Tongue (tissue), 2 donors: ENCODE data around the gene MKNK2. TPM values are rescaled to one million over a fixed set of nuclear protein-coding genes. Genes with fewer than 3 reads are reported as not detected.
A peak's percentile ranks its signal among the peaks of the same experiment; 100 is the strongest.

ENCODE experiments used
- DNase-seq: peaks from one replicate; pipeline ENCODE4 v3.0.0-alpha.2; 2015
- total RNA-seq: library from RNA; depleted of rRNA; stranded (reverse); fragments of >200 nt; gene quantifications from one replicate; pipeline ENCODE4 v1.2.3, GENCODE V29; 2014

MKNK2 gene
- total RNA-seq, 1 donor from 2014 or later, result 115 TPM

DNA sequence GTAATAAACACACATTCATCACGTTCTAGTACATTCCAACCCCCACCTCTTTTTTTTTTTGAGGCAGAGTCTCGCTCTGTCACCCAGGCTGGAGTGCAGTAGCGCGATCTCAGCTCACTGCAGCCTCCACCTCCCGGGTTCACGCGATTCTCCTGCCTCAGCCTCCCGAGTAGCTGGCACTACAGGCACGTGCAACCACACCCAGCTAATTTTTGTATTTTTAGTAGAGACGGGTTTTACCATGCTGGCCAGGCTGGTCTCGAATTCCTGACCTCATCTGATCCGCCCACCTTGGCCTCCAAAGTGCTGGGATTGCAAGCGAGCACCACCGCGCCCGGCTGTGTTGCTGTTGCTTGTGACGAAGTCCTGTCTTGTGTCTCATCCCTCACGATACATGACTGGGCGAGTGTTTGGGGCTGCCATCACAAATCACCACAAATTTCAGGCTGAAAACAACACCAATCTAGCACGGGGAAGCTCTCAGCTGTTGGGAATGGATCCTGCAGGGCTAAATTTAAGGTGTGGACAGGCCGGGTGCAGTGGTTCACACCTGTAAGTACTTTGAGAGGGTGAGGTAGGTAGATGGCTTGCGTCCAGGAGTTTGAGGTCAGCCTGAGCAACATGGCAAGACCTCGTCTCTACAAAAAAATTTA is 29.4 kb upstream of the MKNK2 start:
- DNase-seq, result no peak

DNA sequence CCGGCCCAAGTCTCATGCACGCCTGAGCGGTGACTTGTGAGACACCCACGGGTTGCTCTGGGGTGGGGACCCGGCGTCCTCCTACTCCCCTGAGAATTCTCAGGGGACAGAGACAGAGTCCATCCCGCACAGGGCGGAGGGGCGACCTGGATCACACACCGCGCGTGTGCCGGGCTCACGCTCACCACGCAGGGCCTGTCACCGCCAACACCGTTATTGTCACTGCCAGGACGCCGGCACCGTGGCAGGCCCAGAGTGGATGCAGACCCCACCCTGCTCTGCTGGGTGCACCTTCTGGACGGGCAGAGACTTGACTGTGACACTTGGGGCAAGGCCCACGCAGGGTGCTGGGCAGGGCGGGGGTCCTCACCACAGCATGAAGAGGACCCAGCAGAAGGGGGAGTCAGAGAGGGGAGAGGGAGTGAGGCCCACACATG is 28.8 kb upstream of the MKNK2 start:
- DNase-seq, result no peak

DNA sequence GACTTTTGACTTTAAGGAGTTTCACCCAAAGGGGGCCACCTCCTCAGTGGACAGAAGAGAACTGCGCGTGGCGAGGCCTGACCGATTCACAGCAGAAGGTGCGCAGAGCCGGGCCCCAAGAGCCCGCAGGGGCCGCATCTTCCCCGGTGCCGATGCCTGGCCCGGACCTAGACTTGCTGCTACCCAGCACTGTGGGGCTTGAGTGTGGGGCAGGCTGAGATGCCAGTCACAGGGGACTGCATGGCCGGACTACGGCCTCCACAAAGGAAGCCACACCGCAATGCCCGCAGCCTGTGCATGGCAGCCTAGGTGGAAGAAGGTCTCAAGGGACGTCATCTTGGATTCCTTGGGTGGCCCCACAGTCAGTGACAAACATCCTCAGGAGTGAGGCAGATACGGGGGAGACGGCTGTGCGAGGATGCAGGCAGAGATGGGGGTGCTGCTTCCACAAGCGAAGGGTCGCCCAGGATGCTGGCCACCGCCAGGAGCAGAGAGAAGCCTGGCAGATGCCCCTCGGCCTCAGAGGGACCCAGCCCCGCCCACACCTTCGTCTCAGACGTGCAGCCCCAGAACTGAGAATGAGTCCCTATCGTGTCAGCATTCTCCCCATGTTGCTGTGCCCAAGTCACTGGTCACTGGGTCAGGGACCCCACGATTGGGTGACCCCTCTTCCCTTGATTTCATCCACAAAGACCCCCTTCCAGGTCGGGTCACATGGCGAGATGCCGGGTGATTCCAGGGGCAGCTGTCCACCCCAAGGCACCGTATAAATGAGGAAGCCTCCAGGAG is 28.2 kb upstream of the MKNK2 start:
- DNase-seq, result no peak

DNA sequence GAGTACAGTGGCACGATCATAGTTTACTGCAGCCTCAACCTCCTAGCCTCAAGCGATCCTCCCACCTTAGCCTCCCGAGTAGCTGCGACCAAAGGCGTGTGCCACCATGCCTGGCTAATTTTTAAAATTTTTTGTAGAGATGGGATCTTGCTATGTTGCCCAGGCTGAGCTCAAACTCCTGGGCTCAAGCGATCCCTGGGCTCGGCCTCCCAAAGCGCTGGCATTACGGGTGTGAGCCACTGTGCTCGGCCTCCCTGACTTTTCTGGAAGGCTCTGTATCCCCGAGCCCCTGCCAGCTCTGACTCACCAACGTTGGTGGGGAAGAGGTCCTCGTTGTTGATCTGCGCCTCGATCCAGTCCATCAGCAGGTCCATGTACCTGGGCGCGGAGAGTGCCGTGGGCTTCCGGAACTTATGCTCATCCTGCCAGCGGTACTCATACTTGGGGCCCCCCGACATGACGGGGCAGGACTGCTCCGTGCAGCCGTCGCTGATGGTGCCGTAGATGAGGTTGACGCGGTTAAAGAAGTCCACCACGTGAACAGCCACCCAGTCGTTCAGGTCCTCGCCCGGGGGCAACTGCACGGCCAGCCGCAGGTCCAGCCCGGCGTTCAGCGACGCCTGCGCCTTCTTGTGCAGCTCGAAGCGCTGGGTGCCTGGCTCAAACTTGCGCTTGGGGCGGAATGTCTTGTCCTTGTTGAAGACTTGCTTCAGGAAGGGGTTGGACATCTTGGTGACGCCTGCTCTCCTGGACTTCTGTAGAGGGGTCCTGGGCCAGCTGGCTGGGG is 27.0 kb upstream of the MKNK2 start:
- no peak for DNase-seq

DNA sequence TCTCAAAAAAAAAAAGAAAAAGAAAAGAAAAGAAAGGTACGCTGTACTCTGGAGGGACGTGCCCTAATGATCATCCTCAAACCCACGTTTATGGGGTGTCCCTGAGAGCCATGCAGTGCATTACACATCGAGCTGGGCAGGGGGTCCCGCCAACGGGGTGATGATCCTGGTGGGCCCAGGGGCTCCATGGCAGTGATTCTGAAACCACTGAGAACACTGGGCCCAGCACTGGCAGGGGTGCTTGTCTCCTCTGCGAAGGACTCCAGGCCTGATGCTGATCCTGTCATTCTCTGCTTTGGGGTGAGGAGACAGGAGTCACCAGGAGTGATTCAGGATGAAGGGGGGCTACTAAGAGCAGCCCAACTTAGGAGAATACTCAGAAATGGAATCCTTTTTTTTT is 26.4 kb upstream of the MKNK2 start:
- no peak for DNase-seq

DNA sequence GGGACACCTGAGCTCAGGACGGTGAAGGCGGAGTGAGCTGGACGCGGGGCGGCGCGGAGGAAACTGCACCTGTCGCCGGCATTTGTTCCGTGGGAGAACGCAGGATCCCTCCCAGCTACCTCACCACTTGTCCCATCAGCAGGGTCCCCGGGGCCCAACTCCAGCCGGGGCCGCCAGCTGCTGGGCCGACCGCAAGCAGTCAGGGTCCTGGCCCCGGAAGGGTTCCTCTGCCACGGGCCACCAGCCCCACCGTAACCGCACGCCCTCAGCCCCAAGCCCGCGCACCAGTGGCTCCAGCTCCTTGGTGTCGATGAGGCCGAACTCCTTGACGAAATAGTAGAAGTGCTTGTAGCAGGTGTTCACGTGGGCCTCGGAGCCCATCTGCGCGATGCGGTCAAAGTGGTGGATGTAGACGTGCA is 25.5 kb upstream of the MKNK2 start:
- DNase-seq, result no peak

DNA sequence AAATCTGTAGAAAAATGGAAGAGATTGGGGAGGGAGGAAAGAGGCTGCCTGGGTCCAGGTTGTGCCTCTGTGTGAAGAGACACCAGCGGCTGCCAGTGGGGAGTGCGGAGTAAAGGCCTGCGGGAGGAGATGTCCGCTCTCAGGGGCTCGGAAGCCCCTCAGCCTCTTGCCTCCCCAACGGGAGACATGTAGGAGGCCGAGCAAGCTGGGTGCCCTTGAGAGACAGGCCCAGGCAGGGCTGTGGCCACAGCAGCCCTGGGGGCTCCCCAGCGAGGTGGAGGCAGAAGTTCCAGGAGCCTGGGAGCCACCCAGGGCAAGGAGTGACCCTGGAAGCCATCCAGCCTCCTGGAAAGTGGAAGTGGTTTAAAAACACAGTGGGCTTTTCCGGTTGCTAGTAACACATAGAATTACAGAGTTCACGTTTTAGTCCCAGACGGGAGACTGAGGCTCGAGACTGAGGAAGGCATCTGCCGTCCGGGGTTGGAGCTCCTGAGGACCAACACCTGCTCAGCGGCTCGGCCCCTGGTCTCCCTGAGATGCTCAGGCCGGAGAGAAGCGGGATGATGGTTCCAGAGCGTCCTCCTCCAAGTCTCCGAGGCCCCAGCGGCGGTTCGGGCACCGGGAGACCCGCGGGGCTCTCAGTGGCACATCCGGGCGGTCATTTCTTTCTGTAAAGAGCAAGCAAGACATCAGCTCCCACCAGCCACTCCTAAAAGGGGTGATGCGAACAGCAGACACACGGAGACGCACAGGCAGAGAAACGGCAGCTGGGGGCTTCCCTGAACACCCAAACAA is 21.9 kb upstream of the MKNK2 start:
- no peak for DNase-seq

DNA sequence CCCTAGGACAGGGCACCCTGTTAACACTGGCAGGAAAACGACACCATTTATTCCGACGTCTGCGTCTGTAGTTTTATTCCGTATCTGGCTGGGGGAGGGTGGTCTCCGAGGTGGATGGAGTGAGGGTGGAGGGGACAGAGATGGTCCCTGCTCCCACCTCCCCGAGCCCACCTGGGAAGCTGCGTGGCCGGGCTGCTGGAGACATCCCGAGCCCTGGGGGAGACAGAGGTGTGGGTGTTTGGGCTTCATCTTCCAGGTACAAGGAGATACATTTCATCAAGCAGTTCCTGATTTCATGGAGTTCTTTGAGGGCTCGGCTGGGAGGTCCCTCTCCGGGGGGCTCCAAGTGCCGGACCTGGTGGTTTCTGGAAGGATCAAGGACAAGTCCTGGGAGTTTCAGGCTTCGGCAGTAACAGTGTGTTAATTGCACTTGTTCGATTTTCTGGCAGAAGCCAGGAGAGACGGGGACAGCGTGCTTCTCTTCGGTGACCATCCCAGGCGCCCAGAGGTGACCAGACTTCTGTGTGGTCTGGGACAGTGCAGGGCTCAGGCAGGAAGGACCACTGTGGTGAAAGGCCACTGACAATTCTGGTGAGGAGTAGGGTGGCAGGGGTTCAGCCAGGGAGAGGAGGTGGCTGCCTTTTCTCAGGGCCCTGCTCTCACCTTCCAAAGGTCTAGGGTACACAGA is 20.1 kb upstream of the MKNK2 start:
- DNase-seq, result no peak

DNA sequence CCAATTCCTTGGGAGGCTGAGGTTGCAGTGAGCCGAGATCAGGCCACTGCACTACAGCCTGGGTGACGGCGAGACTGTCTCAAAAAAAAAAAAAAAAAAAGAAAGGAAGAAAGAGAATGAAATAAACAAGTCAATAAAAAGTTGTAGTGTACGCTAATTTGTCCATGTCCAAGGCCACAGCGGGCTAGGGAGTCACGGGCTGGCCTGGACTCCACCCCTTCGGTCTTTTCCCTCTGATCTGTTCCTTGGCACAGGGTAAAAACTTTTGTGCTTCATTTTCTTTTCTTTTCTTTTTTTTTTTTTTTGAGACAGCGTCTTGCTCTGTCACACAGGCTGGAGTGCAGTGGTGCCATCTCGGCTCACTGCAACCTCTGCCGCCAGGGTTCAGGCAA is 19.4 kb upstream of the MKNK2 start:
- no peak for DNase-seq

DNA sequence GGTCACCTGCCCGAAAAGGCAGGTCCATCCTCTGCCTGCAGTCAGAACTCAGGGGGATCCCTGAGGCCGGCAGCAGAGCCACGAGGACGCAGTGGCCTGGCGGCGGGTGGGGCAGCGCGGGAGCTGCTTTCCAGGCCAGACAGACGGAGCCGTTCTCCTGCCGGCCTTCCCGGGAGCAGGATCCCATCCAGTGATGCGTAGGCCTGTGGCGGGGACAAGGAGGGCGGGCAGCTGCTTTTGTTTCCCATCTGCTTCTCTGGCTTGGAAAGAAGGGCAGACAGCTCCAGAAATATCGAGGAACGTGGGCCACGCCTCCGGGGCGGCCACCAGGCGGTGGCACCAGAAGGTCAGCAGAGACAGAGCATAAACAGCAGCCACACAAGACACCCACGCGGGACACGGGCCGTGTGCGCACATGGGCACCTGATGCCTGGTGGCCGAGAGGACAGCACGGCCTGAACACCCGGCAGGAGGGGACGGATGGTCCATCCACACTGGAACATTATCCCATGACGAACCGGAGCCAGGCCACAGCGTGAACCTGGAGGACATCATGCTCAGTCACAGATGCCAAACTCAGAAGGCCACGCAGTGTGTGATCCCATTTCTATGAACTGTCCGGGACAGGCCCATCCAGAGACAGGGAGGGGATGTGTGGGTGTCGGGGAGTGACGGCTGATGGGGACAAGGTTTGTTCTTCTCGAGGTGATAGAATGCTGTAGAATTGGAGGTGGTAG is 13.9 kb upstream of the MKNK2 start:
- DNase-seq, result peak; percentile 72

DNA sequence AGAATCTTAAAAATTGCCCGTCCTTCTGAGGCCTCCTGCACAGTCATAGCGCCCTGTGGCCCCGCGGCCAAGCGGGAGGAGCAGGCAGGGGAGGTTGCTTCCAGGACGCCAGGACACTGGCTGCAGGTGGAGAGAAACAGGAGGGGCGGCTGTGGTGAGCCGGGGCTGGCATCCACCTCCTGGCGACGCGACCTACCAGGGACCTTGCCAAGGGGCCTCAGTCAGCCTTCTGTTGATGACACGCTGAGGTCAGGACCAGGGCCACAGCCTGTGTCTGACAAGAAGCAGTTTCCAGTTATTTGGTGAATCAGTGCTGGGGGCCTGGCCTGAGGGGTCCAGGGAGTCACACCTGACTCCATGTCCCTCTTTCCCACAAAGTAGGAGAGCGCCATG is 13.3 kb upstream of the MKNK2 start:
- no peak for DNase-seq

DNA sequence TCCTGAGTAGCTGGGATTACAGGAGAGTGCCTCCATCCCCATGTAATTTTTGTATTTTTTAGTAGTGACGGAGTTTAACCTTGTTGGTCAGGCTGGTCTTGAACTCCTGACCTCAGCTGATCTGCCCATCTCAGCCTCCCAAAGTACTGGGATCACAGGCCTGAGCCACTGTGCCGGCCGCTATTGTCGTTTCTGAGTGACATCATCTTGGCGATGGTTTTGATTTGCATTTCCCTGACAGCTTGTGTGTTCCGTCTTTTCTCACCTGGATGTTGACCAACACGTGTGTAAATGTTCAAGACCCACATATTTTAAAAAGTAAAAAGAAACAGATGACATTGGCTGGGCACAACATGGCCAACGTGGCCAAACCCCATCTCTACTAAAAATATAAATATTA is 12.8 kb upstream of the MKNK2 start:
- no peak for DNase-seq

DNA sequence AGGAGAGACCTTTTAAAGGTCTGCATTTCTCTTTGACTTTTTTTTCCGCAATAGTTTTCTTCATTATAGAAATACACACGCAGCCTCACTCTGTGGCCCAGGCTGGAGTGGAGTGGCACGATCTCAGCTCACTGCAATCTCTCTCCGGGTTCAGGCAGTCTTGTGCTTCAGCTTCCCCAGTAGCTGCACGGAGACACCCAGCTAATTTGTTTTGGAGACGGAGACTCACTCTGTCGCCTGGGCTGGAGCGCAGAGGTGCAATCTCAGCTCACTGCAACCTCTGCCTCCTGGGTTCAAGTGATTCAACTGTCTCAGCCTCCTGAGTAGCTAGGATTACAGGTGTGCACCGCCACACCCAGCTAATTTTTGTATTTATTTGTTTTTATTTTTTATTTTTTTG is 11.7 kb upstream of the MKNK2 start:
- no peak for DNase-seq

DNA sequence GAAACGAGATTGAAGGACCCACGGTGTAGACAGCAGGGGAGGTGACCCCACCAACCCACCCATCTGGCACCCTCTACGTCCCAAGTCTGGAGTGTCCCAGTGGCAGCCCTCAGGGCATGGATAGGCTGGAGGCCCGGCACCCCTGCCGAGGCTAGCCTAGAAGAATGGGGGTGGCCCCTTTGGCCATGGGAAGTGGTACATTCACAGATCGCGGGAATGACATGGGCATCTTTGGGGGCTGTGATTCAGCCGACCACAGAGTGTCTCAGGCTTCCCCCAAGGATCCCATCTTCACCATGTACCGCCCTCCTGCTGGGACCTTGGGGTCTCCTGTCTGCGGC is 11.3 kb upstream of the MKNK2 start:
- DNase-seq, result no peak

DNA sequence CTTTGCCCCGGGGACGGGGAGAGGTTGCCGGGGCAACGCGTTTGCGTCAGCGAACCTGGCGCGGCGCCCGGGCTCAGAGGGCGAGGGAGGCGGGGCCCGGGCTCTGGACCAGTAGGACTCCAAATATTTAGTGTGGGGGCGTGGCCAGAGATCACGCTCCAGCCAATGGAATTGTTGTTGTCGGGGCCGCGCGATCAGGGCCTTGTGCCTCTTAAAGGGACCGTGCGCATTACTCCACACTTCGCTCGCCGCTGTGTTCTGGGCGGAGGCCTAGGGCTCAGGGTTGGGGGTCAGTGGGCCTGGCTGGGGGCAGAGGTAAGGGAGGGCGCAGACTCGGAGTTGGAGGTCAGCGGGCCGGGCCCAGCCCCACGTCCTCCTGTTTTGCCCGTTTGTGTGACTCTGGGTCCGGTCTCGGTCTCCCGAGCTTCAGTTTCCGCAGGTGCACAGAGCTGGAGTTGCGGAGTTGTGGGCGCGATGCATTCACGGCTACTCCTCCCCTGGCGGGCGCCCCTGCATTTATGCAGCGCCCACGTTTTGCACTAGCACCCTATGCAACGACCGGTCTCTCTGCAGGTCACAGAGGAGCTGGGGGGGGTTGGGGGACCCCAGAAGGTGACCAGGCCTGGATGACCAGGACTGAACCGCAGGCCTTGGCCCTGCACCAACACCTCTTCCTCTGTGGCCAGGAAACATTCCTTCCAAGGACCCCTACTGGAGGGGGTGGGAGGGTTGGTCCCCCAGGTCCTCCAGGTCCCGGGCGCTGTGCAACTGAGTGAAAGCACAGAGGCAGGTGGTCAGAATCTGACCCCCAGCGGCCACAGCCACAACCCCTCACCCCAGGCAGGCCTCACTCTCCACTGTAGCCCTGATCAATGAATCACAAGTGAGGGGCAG is 10.7 kb upstream of the MKNK2 start:
- DNase-seq, result peak; percentile 99

DNA sequence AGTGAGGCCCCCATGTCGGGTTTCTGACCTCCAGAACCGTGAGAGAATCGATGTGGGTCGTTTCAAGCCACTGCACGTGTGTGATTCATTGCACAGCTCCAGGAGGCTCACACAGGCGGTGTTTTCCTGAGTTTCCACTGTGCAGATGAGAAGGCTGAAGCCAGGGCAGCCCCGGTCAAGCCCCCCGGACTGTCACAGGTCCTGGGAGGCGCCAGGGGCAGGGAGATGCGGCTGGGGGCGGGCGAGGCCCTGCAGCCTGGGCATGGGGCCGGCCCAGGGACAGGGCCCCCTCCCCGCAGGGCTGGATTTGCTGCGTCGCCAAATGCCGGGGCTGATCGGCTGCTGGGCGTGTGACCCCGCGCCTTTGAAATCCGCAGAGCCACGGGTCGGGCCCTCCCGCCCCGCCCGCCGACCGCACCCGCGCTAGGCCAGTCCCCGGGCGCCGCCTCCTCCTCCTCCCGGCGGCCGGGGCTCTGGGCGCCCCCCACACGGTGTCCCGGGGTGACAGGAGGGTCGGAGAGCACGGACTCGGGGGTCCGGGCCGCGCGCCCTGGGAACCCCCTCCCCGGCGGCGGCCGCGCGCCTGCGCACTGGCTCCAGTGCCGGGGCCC is 9.9 kb upstream of the MKNK2 start:
- peak; percentile 83 for DNase-seq

DNA sequence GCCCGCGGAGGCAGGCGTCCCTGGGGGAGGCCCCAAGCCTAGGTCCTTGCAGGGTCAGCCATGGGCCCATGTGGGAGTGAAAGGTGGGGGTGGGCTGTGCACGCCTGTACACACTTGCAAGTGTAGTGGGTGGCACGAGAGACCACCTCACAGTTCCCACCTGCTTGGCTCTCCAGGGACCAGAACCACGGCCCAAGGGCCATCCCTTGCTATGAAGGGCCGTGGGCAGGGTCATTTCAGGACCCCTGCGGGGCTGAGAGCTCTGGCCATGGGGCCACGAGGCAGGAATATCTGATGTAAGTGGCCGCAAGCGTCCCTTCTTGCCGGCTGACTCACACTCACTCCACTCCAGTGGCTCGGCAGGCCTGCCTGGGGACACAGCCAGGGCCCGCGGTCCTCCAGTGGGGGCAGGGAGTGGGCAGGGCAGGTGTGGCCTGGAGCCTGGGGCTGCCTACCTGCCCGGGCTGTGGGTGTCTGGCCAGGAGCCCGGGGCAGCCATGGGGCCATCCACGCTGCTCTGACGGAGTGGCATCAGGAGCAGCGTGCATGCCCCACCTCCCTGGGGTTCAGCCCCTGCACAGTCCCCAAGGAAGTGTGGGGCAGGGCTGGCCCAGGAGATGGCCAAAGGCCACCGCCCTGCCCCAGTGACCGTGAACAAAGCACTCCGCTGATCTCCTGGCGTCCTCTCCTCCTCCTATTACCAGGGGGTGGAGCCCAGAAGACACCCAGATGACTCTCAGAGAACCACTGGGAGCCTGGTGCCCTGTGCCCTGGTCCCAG is 8.6 kb upstream of the MKNK2 start:
- DNase-seq, result no peak

DNA sequence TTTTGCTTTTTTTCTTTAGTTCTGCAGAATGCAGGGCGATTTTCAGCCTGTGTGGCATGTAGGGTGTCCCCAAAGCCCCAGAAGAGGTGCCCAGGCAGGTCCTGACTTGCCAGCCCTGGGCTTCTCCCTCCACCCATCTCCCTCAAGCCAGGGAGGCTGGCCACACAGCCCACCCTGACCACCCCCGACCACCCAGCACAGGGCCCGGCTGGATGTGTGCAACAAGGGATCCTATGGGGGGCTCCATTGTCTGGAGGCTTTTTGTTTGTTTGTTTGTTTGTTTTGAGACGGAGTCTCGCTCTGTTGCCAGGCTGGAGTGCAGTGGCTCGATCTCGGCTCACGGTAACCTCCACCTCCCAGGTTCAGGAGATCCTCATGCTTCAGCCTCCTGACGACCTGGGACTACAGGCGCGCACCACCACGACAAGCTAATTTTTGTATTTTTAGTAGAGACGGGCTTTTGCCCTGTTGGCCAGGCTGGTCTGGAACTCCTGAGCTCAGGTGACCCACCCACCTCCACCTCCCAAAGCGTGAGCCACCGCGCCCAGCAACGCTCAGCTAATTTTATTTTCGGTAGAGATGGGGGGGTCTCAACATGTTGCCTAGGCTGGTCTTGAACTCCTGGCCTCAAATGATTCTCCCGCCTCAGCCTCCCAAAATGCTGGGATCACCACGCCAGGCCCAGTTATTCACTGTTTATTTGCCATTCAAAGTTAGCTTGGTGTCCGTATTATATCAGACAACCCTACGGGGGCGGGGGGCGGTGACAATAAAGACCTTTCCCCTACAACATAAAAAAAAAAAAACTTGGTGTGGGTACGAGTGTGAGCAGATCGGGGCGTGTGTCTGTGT is 7.8 kb upstream of the MKNK2 start:
- no peak for DNase-seq
